T-helper 2 cell (primary cell): ENCODE measurements around the gene EML1.

ENCODE experiments used
- DNase-seq, 5 experiments: peaks; one replicate each; pipeline versions ENCODE4 v3.0.0 to v3.0.0-alpha.2; 2012 to 2022

Gene EML1

GRCh38 chr14:99969673-99970322 lies 176.6 kb downstream of the EML1 start:
- DNase-seq: no peak

GRCh38 chr14:99971087-99971940 lies 178.1 kb downstream of the EML1 start:
- DNase-seq: peak; percentile 68 to 82 (median 74)

- DNase-seq: peak in 1 of 5 experiments; percentile 30
These were observed 178.9 kb downstream of the EML1 start for GRCh38 chr14:99971941-99972747.

- peak in 1 of 5 experiments; percentile 38 for DNase-seq
These were observed 179.7 kb downstream of the EML1 start for GRCh38 chr14:99972748-99973466.

GRCh38 chr14:99975190-99975589 lies 182.0 kb downstream of the EML1 start:
- no peak for DNase-seq

GRCh38 chr14:99976021-99976420 lies 182.8 kb downstream of the EML1 start:
- DNase-seq: no peak

GRCh38 chr14:99976681-99977080 lies 183.5 kb downstream of the EML1 start:
- DNase-seq: no peak

GRCh38 chr14:99980299-99980698 lies 187.1 kb downstream of the EML1 start:
- DNase-seq: no peak

GRCh38 chr14:99981806-99982205 lies 188.6 kb downstream of the EML1 start:
- no peak for DNase-seq

GRCh38 chr14:99982537-99983250 lies 189.5 kb downstream of the EML1 start:
- peak; percentile 20 to 76 (median 49) for DNase-seq

GRCh38 chr14:99983251-99984015 lies 190.2 kb downstream of the EML1 start:
- DNase-seq: no peak

- DNase-seq: no peak
These were observed 190.8 kb downstream of the EML1 start for GRCh38 chr14:99984036-99984435.

GRCh38 chr14:99986396-99986795 lies 193.2 kb downstream of the EML1 start:
- DNase-seq: no peak

GRCh38 chr14:99989032-99989431 lies 195.8 kb downstream of the EML1 start:
- no peak for DNase-seq

- no peak for DNase-seq
These were observed 197.3 kb downstream of the EML1 start for GRCh38 chr14:99990268-99991170.

GRCh38 chr14:99991331-99991730 lies 198.1 kb downstream of the EML1 start:
- DNase-seq: no peak
